Fibroblast of peridontal ligament (primary cell): ENCODE data around the gene FCHSD1.

Experiments
- DNase-seq: peaks from one replicate; pipeline ENCODE4 v3.0.0-alpha.2; 2010; ENCODE audit errors: extremely low read depth

The FCHSD1 gene

GRCh38 chr5:141672841-141673813 lies 21.9 kb upstream of the FCHSD1 start:
- DNase-seq: no peak

- no peak for DNase-seq
Measured at GRCh38 chr5:141672071-141672840, 21.0 kb upstream of the FCHSD1 start.

- DNase-seq: no peak
Measured at GRCh38 chr5:141669520-141669919, 18.3 kb upstream of the FCHSD1 start.

GRCh38 chr5:141668601-141669265 lies 17.5 kb upstream of the FCHSD1 start:
- DNase-seq: no peak

GRCh38 chr5:141665995-141666940 lies 15.1 kb upstream of the FCHSD1 start:
- DNase-seq: no peak

GRCh38 chr5:141664733-141665461 lies 13.7 kb upstream of the FCHSD1 start:
- DNase-seq: peak; percentile 65

GRCh38 chr5:141663506-141663905 lies 12.3 kb upstream of the FCHSD1 start:
- DNase-seq: no peak

- no peak for DNase-seq
Measured at GRCh38 chr5:141662028-141662427, 10.8 kb upstream of the FCHSD1 start.

- DNase-seq: peak; percentile 90
Measured at GRCh38 chr5:141657937-141658545, 6.8 kb upstream of the FCHSD1 start.

- no peak for DNase-seq
Measured at GRCh38 chr5:141657404-141657803, 6.2 kb upstream of the FCHSD1 start.

- DNase-seq: no peak
Measured at GRCh38 chr5:141656396-141656795, 5.2 kb upstream of the FCHSD1 start.

GRCh38 chr5:141655020-141655419 lies 3.8 kb upstream of the FCHSD1 start:
- DNase-seq: no peak

GRCh38 chr5:141654298-141654697 lies 3.1 kb upstream of the FCHSD1 start:
- DNase-seq: peak; percentile 76

GRCh38 chr5:141651728-141652105 lies 499 bp upstream of the FCHSD1 start:
- DNase-seq: no peak

- DNase-seq: no peak
Measured at GRCh38 chr5:141649972-141650371, 1.2 kb downstream of the FCHSD1 start.

- DNase-seq: no peak
Measured at GRCh38 chr5:141649056-141649688, 2.0 kb downstream of the FCHSD1 start.

GRCh38 chr5:141647851-141648250 lies 3.4 kb downstream of the FCHSD1 start:
- no peak for DNase-seq

- no peak for DNase-seq
Measured at GRCh38 chr5:141647242-141647641, 4.0 kb downstream of the FCHSD1 start.

- no peak for DNase-seq
Measured at GRCh38 chr5:141646026-141646425, 5.2 kb downstream of the FCHSD1 start.
